Suprapubic skin (tissue), 4 donors: ENCODE data around the gene SLC12A1. TPM values are rescaled to one million over a fixed set of nuclear protein-coding genes. Genes with fewer than 3 reads are reported as not detected.

Experiments
- DNase-seq, 2 donors: peaks; one replicate each; pipeline ENCODE4 v3.0.0-alpha.2; 2019; ENCODE audit warnings: low spot score in 2 of 2
- H3K27ac ChIP-seq: fragments of 200-600 bp; sonication (generic); one replicate; pipeline ENCODE4 v1.5.1; 2019
- H3K27me3 ChIP-seq: fragments of 200-600 bp; sonication (generic); one replicate; pipeline ENCODE4 v1.5.1; 2019
- H3K36me3 ChIP-seq: fragments of 200-600 bp; sonication (generic); one replicate; pipeline ENCODE4 v1.5.1; 2019
- H3K4me1 ChIP-seq: fragments of 200-600 bp; sonication (generic); one replicate; pipeline ENCODE4 v1.5.1; 2019
- H3K4me3 ChIP-seq: fragments of 200-600 bp; sonication (generic); one replicate; pipeline ENCODE4 v1.5.1; 2019; ENCODE audit warnings: mild to moderate bottlenecking
- H3K9me3 ChIP-seq: fragments of 200-600 bp; sonication (generic); one replicate; pipeline ENCODE4 v1.5.1; 2019
- CTCF ChIP-seq, 2 donors: fragments of 200-600 bp in 1 of 2; fragments of 450-650 bp in 1 of 2; sonication (generic) in 1 of 2; IDR thresholded peaks; one replicate each; pipeline ENCODE4 v1.5.1; 2016 to 2019; ENCODE audit warnings: antibody characterized with exemption in 2 of 2, mild to moderate bottlenecking in 1 of 2, moderate library complexity in 1 of 2
- EP300 ChIP-seq: sonication (generic); formaldehyde crosslinking; IDR thresholded peaks from one replicate; pipeline ENCODE4 v1.6.1; 2017; ENCODE audit warnings: antibody characterized with exemption
- POLR2A ChIP-seq, 2 donors: fragments of 450-650 bp; IDR thresholded peaks; one replicate each; pipeline ENCODE4 v1.6.1; 2017; ENCODE audit warnings: antibody characterized with exemption in 2 of 2, mild to moderate bottlenecking in 2 of 2, moderate library complexity in 2 of 2
- POLR2AphosphoS5 ChIP-seq, 3 donors: sonication (generic); formaldehyde crosslinking; IDR thresholded peaks; one replicate each; pipeline ENCODE4 v1.6.1; 2017; ENCODE audit warnings: antibody characterized with exemption in 3 of 3
- WGBS: methylation state at CpG from one replicate; pipeline ENCODE4 v1.1.5; 2018; 5-methylcytosine and 5-hydroxymethylcytosine counted together
- total RNA-seq, 4 donors: library from RNA; depleted of rRNA; stranded (reverse); fragments of >200 nt; gene quantifications; one replicate each; pipeline ENCODE4 v1.1.0, GENCODE V29; 2016

The SLC12A1 gene
- total RNA-seq, 4 donors from 2014 or later = not detected

GRCh38 chr15:48289628-48290027 is 83.5 kb downstream of the SLC12A1 start:
- Histone ChIP-seq H3K27me3 (peaks cover under 1% of the 10 kb centered on the region), H3K27ac (no peak overlapping the region), H3K4me1 (peaks cover 4% of the 10 kb centered on the region), H3K4me3 (no peak overlapping the region), H3K36me3 (no peaks in the 10 kb centered on the region), H3K9me3 (no peaks in the 10 kb centered on the region)
- WGBS = 86% methylated on average over 2 of the region's 2 CpGs
- TF ChIP-seq CTCF (IDR thresholded peaks at IDR 0.05) = no peak
- TF ChIP-seq EP300 = no peak
- DNase-seq = no peak

DNA sequence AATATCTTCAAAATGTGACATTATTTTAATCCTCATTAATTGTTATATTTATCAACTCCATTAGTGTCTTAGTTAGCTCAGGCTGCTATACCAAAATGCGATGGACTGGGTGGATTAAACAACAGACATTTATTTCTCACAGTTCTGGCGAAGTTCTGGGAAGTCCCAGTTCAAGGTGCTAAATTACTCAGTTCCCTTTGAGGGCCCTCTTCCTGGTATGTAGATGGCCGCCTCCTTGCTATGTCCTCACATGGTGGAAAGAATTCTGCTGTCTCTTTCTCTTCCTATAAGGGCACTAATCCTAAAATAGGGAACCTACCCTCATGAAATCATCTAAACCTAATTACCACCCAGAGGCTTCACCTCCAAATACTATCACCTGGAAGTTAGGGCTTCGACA is 86.4 kb downstream of the SLC12A1 start:
- Histone ChIP-seq H3K27me3 (no peaks in the 10 kb centered on the region), H3K36me3 (no peaks in the 10 kb centered on the region), H3K27ac (no peak overlapping the region), H3K4me1 (no peaks in the 10 kb centered on the region), H3K4me3 (no peak overlapping the region), H3K9me3 (no peaks in the 10 kb centered on the region)
- WGBS = 95% methylated on average over 4 of the region's 4 CpGs
- no peak for DNase-seq
- no peak for TF ChIP-seq CTCF (IDR thresholded peaks at IDR 0.05)
- TF ChIP-seq POLR2A (IDR thresholded peaks at IDR 0.05) = no peak
- no peak for TF ChIP-seq EP300
- no peak for TF ChIP-seq POLR2AphosphoS5 (IDR thresholded peaks at IDR 0.05)

- H3K27me3 ChIP-seq = no peaks in the 10 kb centered on the region
- H3K4me1 ChIP-seq = no peaks in the 10 kb centered on the region
- no peak overlapping the region for H3K4me3 ChIP-seq
- H3K36me3 ChIP-seq = no peaks in the 10 kb centered on the region
- TF ChIP-seq CTCF (IDR thresholded peaks at IDR 0.05) = no peak
- no peak for TF ChIP-seq EP300
- no peak for TF ChIP-seq POLR2AphosphoS5 (IDR thresholded peaks at IDR 0.05)
- no peak for TF ChIP-seq POLR2A (IDR thresholded peaks at IDR 0.05)
- no peak overlapping the region for H3K27ac ChIP-seq
- WGBS = 88% methylated on average over 2 of the region's 2 CpGs
- H3K9me3 ChIP-seq = no peaks in the 10 kb centered on the region
- DNase-seq = no peak
Measured at GRCh38 chr15:48297668-48298067, 91.6 kb downstream of the SLC12A1 start.

- no peak for DNase-seq
- no peaks in the 10 kb centered on the region for H3K9me3 ChIP-seq
- H3K27ac ChIP-seq = no peak overlapping the region
- no peak for TF ChIP-seq POLR2A (IDR thresholded peaks at IDR 0.05)
- no peaks in the 10 kb centered on the region for H3K36me3 ChIP-seq
- no peak overlapping the region for H3K4me3 ChIP-seq
- H3K4me1 ChIP-seq = no peaks in the 10 kb centered on the region
- H3K27me3 ChIP-seq = no peaks in the 10 kb centered on the region
- 40% methylated on average over 2 of the region's 2 CpGs for WGBS
Measured at GRCh38 chr15:48298914-48299313, 92.8 kb downstream of the SLC12A1 start.

DNA sequence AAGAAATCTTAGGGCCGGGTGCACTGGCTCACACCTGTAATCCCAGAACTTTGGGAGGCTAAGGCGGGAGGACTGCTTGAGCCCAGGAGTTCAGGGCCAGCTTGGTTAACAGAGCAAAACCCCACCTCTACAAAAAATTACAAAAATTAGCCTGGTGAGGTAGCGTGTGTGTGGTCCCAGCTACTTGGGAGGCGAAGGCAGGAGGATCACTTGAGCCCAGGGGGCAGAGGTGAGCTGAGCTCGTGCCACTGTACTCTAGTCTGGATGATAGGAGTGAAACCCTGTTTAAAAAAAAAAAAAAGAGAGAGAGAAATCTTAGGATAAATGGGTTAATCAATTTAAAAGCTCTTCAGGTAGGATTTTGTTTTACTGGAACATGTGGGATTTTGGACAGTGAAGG is 93.9 kb downstream of the SLC12A1 start:
- H3K27me3 ChIP-seq = no peaks in the 10 kb centered on the region
- no peak for DNase-seq
- no peaks in the 10 kb centered on the region for H3K4me1 ChIP-seq
- 89% methylated on average over 5 of the region's 5 CpGs for WGBS
- TF ChIP-seq POLR2AphosphoS5 (IDR thresholded peaks at IDR 0.05) = no peak
- no peak for TF ChIP-seq CTCF (IDR thresholded peaks at IDR 0.05)
- no peak for TF ChIP-seq EP300
- TF ChIP-seq POLR2A (IDR thresholded peaks at IDR 0.05) = no peak
- no peak overlapping the region for H3K4me3 ChIP-seq
- no peak overlapping the region for H3K27ac ChIP-seq
- no peaks in the 10 kb centered on the region for H3K9me3 ChIP-seq
- no peaks in the 10 kb centered on the region for H3K36me3 ChIP-seq

DNA sequence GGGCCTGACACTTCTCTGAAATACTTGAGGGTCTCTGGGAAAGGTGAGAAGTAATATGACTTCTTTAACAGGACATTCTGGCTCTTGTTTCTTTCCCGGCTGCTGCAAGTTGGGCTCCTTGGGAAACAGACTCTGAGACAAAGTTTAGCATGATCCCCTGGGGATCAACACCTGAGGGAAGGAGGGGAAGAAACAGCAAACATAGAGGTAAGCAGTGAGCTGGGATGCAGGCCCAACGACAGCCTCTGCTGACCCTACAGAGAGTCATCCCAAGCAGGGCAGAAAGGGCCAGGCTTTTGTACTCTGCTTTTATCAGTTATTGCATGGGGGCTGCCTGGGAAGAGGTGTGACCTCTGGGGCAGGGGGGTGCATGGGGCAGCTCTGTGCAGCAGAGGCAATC is 98.3 kb downstream of the SLC12A1 start:
- 66% methylated on average over 2 of the region's 2 CpGs for WGBS

More for the DNA sequence above, 98.3 kb downstream of the SLC12A1 start:
- H3K9me3 ChIP-seq = no peaks in the 10 kb centered on the region
- no peak overlapping the region for H3K27ac ChIP-seq
- no peaks in the 10 kb centered on the region for H3K36me3 ChIP-seq
- TF ChIP-seq CTCF (IDR thresholded peaks at IDR 0.05) (no peak), POLR2AphosphoS5 (IDR thresholded peaks at IDR 0.05) (no peak), EP300 (no peak), POLR2A (IDR thresholded peaks at IDR 0.05) (no peak)
- H3K27me3 ChIP-seq = no peaks in the 10 kb centered on the region
- H3K4me1 ChIP-seq = no peaks in the 10 kb centered on the region
- no peak overlapping the region for H3K4me3 ChIP-seq
- DNase-seq = no peak
